ENCODE results near the gene TTLL12. TPM values are rescaled to one million over a fixed set of nuclear protein-coding genes. Genes with fewer than 3 reads are reported as not detected.

TTLL12 gene
- total RNA-seq, 1 donor from 2014 or later: 21.4 TPM

DNA sequence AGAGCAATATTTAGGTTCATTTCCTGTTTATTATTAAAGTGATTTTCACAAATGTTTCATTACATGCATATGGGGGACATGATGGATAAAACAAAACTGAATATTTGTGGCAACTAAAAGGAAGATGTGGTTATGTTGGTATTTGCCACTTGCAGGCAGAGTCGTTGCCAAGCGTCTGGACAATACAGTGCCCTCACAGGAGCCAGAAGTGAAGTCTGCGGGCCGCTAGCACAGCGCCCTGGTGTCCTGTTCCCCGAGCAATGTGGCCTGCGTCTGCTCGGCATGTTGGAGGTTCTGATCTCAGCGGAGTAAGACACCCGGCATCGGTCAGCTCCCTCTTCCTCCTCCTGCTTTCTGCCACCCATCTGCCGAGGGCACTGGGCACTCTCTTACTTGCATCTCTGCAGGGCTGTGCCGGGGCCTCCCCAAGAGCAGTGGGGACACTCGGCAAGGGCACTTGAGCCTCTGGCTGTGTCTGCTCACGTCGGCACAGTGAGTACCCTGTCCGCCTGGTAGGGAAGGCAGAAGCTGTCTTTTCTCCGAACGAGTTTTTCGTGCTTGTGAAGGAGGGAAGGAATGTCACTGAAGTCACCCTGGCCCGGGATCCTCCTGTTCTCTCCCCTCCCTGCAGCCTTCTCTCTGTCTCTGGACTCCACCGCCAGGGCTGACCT is 10.5 kb upstream of the TTLL12 start:
- H3K36me3 ChIP-seq (ENCODE audit: insufficient read depth, low read length): no peaks in the 10 kb centered on the region
- H3K79me2 ChIP-seq (ENCODE audit: insufficient read depth, low read length): no peaks in the 10 kb centered on the region
- H3K4me3 ChIP-seq (ENCODE audit: insufficient read depth, low read depth, low read length): no peak overlapping the region
- peak; percentile 50 for DNase-seq (ENCODE audit: low read depth)
- Mint-ChIP-seq H3K9me3 (ENCODE audit: unreplicated experiment) (peaks cover 6% of the 10 kb centered on the region), H3K36me3 (ENCODE audit: low read depth, unreplicated experiment) (no peaks in the 10 kb centered on the region), H3K27ac (ENCODE audit: unreplicated experiment) (peak overlapping the region; percentile 1), H3K4me3 (ENCODE audit: unreplicated experiment) (no peak overlapping the region), H3K4me1 (ENCODE audit: low read depth, unreplicated experiment) (no peaks in the 10 kb centered on the region), H3K27me3 (ENCODE audit: low read depth, unreplicated experiment) (peaks cover 3% of the 10 kb centered on the region)
- peaks cover 2% of the 10 kb centered on the region for H3K27me3 ChIP-seq (ENCODE audit: insufficient read depth, low read length)
- H2AFZ ChIP-seq (ENCODE audit: low read depth, low read length): peak overlapping the region; percentile 23
- FAIRE-seq: peak; percentile 9
- peaks cover 11% of the 10 kb centered on the region for H3K4me1 ChIP-seq (ENCODE audit: insufficient read depth, low read length)
- H3K9ac ChIP-seq (ENCODE audit: low read length): no peak overlapping the region
- TF ChIP-seq EZH2 (IDR thresholded peaks at IDR 0.05; ENCODE audit: insufficient read depth, low read length) (no peak), CTCF (IDR thresholded peaks at IDR 0.05; ENCODE audit: insufficient read depth, low read depth, low read length) (no peak)
- peak overlapping the region; percentile 29 for H3K4me2 ChIP-seq (ENCODE audit: low read length)
- H4K20me1 ChIP-seq (ENCODE audit: insufficient read depth, low read length): no peaks in the 10 kb centered on the region
- H3K9me3 ChIP-seq (ENCODE audit: insufficient read depth, low read depth, low read length): no peaks in the 10 kb centered on the region
- H3K27ac ChIP-seq (ENCODE audit: low read depth, low read length): no peak overlapping the region

- H3K27me3 ChIP-seq (ENCODE audit: insufficient read depth, low read length): peaks cover 8% of the 10 kb centered on the region
- Mint-ChIP-seq H3K27me3 (ENCODE audit: low read depth, unreplicated experiment) (no peaks in the 10 kb centered on the region), H3K27ac (ENCODE audit: unreplicated experiment) (no peak overlapping the region), H3K36me3 (ENCODE audit: low read depth, unreplicated experiment) (no peaks in the 10 kb centered on the region), H3K9me3 (ENCODE audit: unreplicated experiment) (no peaks in the 10 kb centered on the region), H3K4me1 (ENCODE audit: low read depth, unreplicated experiment) (peaks cover 5% of the 10 kb centered on the region), H3K4me3 (ENCODE audit: unreplicated experiment) (no peak overlapping the region)
- peaks cover 3% of the 10 kb centered on the region for H3K9me3 ChIP-seq (ENCODE audit: insufficient read depth, low read depth, low read length)
- H2AFZ ChIP-seq (ENCODE audit: low read depth, low read length): no peak overlapping the region
- DNase-seq (ENCODE audit: low read depth) (no peak), FAIRE-seq (no peak)
- no peak overlapping the region for H3K9ac ChIP-seq (ENCODE audit: low read length)
- TF ChIP-seq CTCF (IDR thresholded peaks at IDR 0.05; ENCODE audit: insufficient read depth, low read depth, low read length) (no peak), EZH2 (IDR thresholded peaks at IDR 0.05; ENCODE audit: insufficient read depth, low read length) (no peak)
- H3K27ac ChIP-seq (ENCODE audit: low read depth, low read length): no peak overlapping the region
- H3K4me3 ChIP-seq (ENCODE audit: insufficient read depth, low read depth, low read length): no peak overlapping the region
- H4K20me1 ChIP-seq (ENCODE audit: insufficient read depth, low read length): no peaks in the 10 kb centered on the region
- no peaks in the 10 kb centered on the region for H3K79me2 ChIP-seq (ENCODE audit: insufficient read depth, low read length)
- H3K4me2 ChIP-seq (ENCODE audit: low read length): no peak overlapping the region
- H3K4me1 ChIP-seq (ENCODE audit: insufficient read depth, low read length): peaks cover 4% of the 10 kb centered on the region
- no peaks in the 10 kb centered on the region for H3K36me3 ChIP-seq (ENCODE audit: insufficient read depth, low read length)
Measured at GRCh38 chr22:43191831-43192230, 4.9 kb upstream of the TTLL12 start.

- DNase-seq (ENCODE audit: low read depth) (no peak), FAIRE-seq (no peak)
- Mint-ChIP-seq H3K27ac (ENCODE audit: unreplicated experiment) (peak overlapping the region; percentile 63), H3K36me3 (ENCODE audit: low read depth, unreplicated experiment) (no peaks in the 10 kb centered on the region), H3K4me1 (ENCODE audit: low read depth, unreplicated experiment) (peaks cover 9% of the 10 kb centered on the region), H3K4me3 (ENCODE audit: unreplicated experiment) (peak overlapping the region; percentile 70), H3K9me3 (ENCODE audit: unreplicated experiment) (no peaks in the 10 kb centered on the region), H3K27me3 (ENCODE audit: low read depth, unreplicated experiment) (no peaks in the 10 kb centered on the region)
- Histone ChIP-seq H3K9ac (ENCODE audit: low read length) (no peak overlapping the region), H4K20me1 (ENCODE audit: insufficient read depth, low read length) (peaks cover 7% of the 10 kb centered on the region), H3K9me3 (ENCODE audit: insufficient read depth, low read depth, low read length) (peaks cover 3% of the 10 kb centered on the region), H3K36me3 (ENCODE audit: insufficient read depth, low read length) (no peaks in the 10 kb centered on the region), H3K27me3 (ENCODE audit: insufficient read depth, low read length) (peaks cover 8% of the 10 kb centered on the region), H3K79me2 (ENCODE audit: insufficient read depth, low read length) (peaks cover 23% of the 10 kb centered on the region), H3K4me1 (ENCODE audit: insufficient read depth, low read length) (peaks cover 21% of the 10 kb centered on the region), H2AFZ (ENCODE audit: low read depth, low read length) (no peak overlapping the region), H3K27ac (ENCODE audit: low read depth, low read length) (no peak overlapping the region), H3K4me3 (ENCODE audit: insufficient read depth, low read depth, low read length) (no peak overlapping the region), H3K4me2 (ENCODE audit: low read length) (no peak overlapping the region)
- TF ChIP-seq CTCF (IDR thresholded peaks at IDR 0.05; ENCODE audit: insufficient read depth, low read depth, low read length): no peak
- no peak for TF ChIP-seq EZH2 (IDR thresholded peaks at IDR 0.05; ENCODE audit: insufficient read depth, low read length)
Measured at GRCh38 chr22:43188829-43189545, 2.1 kb upstream of the TTLL12 start.

All from astrocyte (in vitro differentiated cells and primary cell).